PFSK-1 (cell line): ENCODE results near the gene C10orf53.

ENCODE experiments used
- FOXP2 ChIP-seq: optimal IDR thresholded peaks from 2 replicates; pipeline ENCODE3; 2011; ENCODE audit warnings: borderline replicate concordance, control low read depth, inconsistent platforms; ENCODE audit not compliant: insufficient read depth; ENCODE audit errors: extremely low read length, extremely low read depth
- POLR2AphosphoS5 ChIP-seq: IDR thresholded peaks from 2 replicates; pipeline ENCODE4 v1.6.1; 2012; ENCODE audit warnings: low read depth, mild to moderate bottlenecking, control low read depth, low read length, moderate library complexity
- SIN3A ChIP-seq: IDR thresholded peaks from 2 replicates; pipeline ENCODE4 v1.6.1; 2012; ENCODE audit warnings: mild to moderate bottlenecking, low read length, moderate library complexity, borderline replicate concordance; ENCODE audit not compliant: insufficient read depth
- TAF1 ChIP-seq: IDR thresholded peaks from 2 replicates; pipeline ENCODE4 v1.6.1; 2012; ENCODE audit warnings: low read length, control low read depth, borderline replicate concordance; ENCODE audit not compliant: insufficient read depth
- TF ChIP-seq, protein P1 (sequence below), 2 experiments: IDR thresholded peaks; 2 replicates each; pipeline versions ENCODE4 v1.6.1 to v1.8.0; 2011 to 2012; ENCODE audit warnings: low read depth in 2 of 2, low read length in 2 of 2, control low read depth in 1 of 2, inconsistent platforms in 1 of 2, mild to moderate bottlenecking in 1 of 2, moderate library complexity in 1 of 2; ENCODE audit not compliant: insufficient read depth in 1 of 2

DNA sequence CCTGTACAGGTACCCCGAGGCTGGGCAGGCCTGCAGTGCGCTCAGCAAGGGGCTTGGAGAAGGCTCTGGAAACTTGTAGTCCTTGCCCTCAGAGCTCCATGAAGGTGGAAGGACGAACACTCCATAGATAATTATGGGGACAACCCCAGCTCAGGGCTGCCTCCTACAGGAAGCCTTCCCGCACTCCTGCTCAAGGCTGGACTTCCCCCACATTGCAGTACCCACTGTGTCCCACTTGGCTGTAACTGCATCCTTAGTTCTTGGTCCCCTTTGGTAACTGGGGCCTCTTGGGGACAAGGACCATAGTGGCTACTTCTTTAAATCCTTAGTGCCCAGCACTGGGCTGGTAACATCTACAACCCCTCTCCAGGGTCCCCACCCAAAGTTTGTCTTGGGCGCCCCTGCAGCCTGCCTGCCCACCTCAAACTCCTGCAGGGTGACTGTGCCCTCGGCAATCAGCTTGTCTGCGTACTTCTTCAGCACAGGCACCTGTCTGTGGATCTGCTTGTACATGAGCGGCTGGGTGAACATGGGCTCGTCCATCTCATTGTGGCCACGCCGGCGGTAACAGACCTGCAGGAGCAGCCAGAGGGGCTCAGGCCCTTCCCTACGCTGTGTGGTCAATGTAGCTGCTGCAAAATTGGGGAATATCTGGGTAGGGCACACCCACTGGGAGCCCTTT is 65.6 kb downstream of the C10orf53 start:
- TF ChIP-seq, protein P1, sequence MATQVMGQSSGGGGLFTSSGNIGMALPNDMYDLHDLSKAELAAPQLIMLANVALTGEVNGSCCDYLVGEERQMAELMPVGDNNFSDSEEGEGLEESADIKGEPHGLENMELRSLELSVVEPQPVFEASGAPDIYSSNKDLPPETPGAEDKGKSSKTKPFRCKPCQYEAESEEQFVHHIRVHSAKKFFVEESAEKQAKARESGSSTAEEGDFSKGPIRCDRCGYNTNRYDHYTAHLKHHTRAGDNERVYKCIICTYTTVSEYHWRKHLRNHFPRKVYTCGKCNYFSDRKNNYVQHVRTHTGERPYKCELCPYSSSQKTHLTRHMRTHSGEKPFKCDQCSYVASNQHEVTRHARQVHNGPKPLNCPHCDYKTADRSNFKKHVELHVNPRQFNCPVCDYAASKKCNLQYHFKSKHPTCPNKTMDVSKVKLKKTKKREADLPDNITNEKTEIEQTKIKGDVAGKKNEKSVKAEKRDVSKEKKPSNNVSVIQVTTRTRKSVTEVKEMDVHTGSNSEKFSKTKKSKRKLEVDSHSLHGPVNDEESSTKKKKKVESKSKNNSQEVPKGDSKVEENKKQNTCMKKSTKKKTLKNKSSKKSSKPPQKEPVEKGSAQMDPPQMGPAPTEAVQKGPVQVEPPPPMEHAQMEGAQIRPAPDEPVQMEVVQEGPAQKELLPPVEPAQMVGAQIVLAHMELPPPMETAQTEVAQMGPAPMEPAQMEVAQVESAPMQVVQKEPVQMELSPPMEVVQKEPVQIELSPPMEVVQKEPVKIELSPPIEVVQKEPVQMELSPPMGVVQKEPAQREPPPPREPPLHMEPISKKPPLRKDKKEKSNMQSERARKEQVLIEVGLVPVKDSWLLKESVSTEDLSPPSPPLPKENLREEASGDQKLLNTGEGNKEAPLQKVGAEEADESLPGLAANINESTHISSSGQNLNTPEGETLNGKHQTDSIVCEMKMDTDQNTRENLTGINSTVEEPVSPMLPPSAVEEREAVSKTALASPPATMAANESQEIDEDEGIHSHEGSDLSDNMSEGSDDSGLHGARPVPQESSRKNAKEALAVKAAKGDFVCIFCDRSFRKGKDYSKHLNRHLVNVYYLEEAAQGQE (IDR thresholded peaks at IDR 0.05; ENCODE audit: insufficient read depth in 1 of 2, low read depth in 2 of 2, low read length in 2 of 2) = no peak
- TF ChIP-seq TAF1 = no peak
- TF ChIP-seq POLR2AphosphoS5 = no peak
- no peak for TF ChIP-seq SIN3A
- TF ChIP-seq FOXP2 = no peak
